WI38 (cell line): ENCODE results near the gene NUS1.
"Not testable (repeated sequence)": the region's sequence is repeated elsewhere in the genome, so short reads cannot be mapped to it uniquely, and the experiment has no call there.

Source experiments
- H3K4me3 ChIP-seq: 2 replicates; pipeline ENCODE4 v1.5.1; 2011; ENCODE audit warnings: low read depth, mild to moderate bottlenecking, control low read depth, low read length
- CTCF ChIP-seq: IDR thresholded peaks from 2 replicates; pipeline ENCODE4 v1.5.1; 2012; ENCODE audit warnings: low read depth, mild to moderate bottlenecking, control low read depth, low read length

NUS1 gene

GRCh38 chr6:117674991-117675657 lies at the start of gene NUS1:
Gene NUS1 (plus strand): TSS chr6:117675469. CDS start chr6:117675671, 202 bp downstream.
- H3K4me3 ChIP-seq = peak within 1 kb of the TSS; percentile 79
- peak; percentile 67 for TF ChIP-seq CTCF

- H3K4me3 ChIP-seq = no peak overlapping the region
- no peak for TF ChIP-seq CTCF
Measured at GRCh38 chr6:117627533-117627932, 47.7 kb upstream of the NUS1 start.

GRCh38 chr6:117629119-117629660 lies 46.1 kb upstream of the NUS1 start:
- TF ChIP-seq CTCF = no peak
- H3K4me3 ChIP-seq = no peak overlapping the region

- TF ChIP-seq CTCF = no peak
- H3K4me3 ChIP-seq = no peak overlapping the region
Measured at GRCh38 chr6:117637770-117638169, 37.5 kb upstream of the NUS1 start.

- TF ChIP-seq CTCF = no peak
- no peak overlapping the region for H3K4me3 ChIP-seq
Measured at GRCh38 chr6:117642976-117643375, 32.3 kb upstream of the NUS1 start.

- H3K4me3 ChIP-seq = not testable (repeated sequence)
Measured at GRCh38 chr6:117651984-117652383, 23.3 kb upstream of the NUS1 start.

- TF ChIP-seq CTCF = no peak
- no peak overlapping the region for H3K4me3 ChIP-seq
Measured at GRCh38 chr6:117653949-117654348, 21.3 kb upstream of the NUS1 start.

- no peak overlapping the region for H3K4me3 ChIP-seq
- TF ChIP-seq CTCF = no peak
Measured at GRCh38 chr6:117655380-117655779, 19.9 kb upstream of the NUS1 start.
